Suprapubic skin (tissue), 4 donors: ENCODE results near the gene PTPRM.

Experiments
- CTCF ChIP-seq, 2 donors: fragments of 200-600 bp in 1 of 2; fragments of 450-650 bp in 1 of 2; sonication (generic) in 1 of 2; IDR thresholded peaks; one replicate each; pipeline ENCODE4 v1.5.1; 2016 to 2019; ENCODE audit warnings: antibody characterized with exemption in 2 of 2, mild to moderate bottlenecking in 1 of 2, moderate library complexity in 1 of 2
- POLR2A ChIP-seq, 2 donors: fragments of 450-650 bp; IDR thresholded peaks; one replicate each; pipeline ENCODE4 v1.6.1; 2017; ENCODE audit warnings: antibody characterized with exemption in 2 of 2, mild to moderate bottlenecking in 2 of 2, moderate library complexity in 2 of 2
- POLR2AphosphoS5 ChIP-seq, 3 donors: sonication (generic); formaldehyde crosslinking; IDR thresholded peaks; one replicate each; pipeline ENCODE4 v1.6.1; 2017; ENCODE audit warnings: antibody characterized with exemption in 3 of 3

DNA sequence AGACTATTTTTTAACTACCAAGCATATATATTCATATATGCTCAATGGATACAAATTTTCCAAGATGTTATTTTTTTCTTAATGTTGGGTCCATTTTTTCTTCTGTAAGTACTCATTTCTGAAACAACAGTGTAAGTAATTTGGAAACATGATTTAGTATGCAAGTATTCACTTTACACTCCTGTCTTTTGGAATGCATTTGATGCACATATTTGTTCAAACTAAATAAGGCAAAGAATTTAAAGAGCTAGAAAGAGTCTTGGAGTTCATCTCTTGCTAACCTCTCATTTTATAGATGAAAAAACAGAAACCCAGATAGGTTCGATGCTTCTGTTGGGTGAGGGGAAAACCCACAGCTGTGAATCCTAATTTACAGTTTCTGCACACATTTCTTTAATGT, 602.6 kb downstream of the PTPRM start:
- TF ChIP-seq CTCF (IDR thresholded peaks at IDR 0.05) (no peak), POLR2AphosphoS5 (IDR thresholded peaks at IDR 0.05) (no peak), POLR2A (IDR thresholded peaks at IDR 0.05) (no peak)
